K562 (cell line): ENCODE measurements around the gene MCRS1. TPM values are rescaled to one million over a fixed set of nuclear protein-coding genes. Genes with fewer than 3 reads are reported as not detected.
A peak's percentile ranks its signal among the peaks of the same experiment; 100 is the strongest.

ENCODE experiments used
- CBX8 ChIP-seq: fragments of 200-600 bp; sonication (generic); IDR thresholded peaks from 2 replicates; pipeline ENCODE4 v1.6.1; 2012; ENCODE audit warnings: borderline replicate concordance, mixed run types, low read depth, mild to moderate bottlenecking, moderate library complexity, mixed read lengths, low read length, control low read depth, inconsistent platforms; ENCODE audit not compliant: poor library complexity, severe bottlenecking; ENCODE audit errors: extremely low read depth
- FOXA3 ChIP-seq, 2 experiments: fragments of 450-650 bp in 1 of 2; sonication (generic) in 1 of 2; formaldehyde crosslinking; IDR thresholded peaks in 1 of 2; conservative IDR thresholded peaks in 1 of 2; 2 replicates each; pipeline versions ENCODE4 v1.4.0 to v1.8.0; 2020 to 2022; ENCODE audit warnings: mild to moderate bottlenecking in 2 of 2, missing genetic modification reagents in 1 of 2
- GABPA ChIP-seq: fragments of 200-800 bp; sonication (Bioruptor generic); conservative IDR thresholded peaks from 2 replicates; pipeline ENCODE4 v1.6.1; 2016; ENCODE audit warnings: low read depth, missing genetic modification characterization, missing compliant biosample characterization
- HDAC1 ChIP-seq, 2 experiments: fragments of 450-650 bp; IDR thresholded peaks; 2 replicates each; pipeline ENCODE4 v1.6.1; 2016 to 2017; ENCODE audit warnings: inconsistent platforms in 1 of 2, mild to moderate bottlenecking in 1 of 2, moderate library complexity in 1 of 2
- KAT8 ChIP-seq: fragments of 450-650 bp; IDR thresholded peaks from 2 replicates; pipeline ENCODE4 v1.6.1; 2016; ENCODE audit warnings: low read depth, mild to moderate bottlenecking
- LARP7 ChIP-seq: fragments of 450-650 bp; IDR thresholded peaks from 2 replicates; pipeline ENCODE4 v1.6.1; 2016
- NFIC ChIP-seq: fragments of 450-650 bp; IDR thresholded peaks from 2 replicates; pipeline ENCODE4 v1.6.1; 2017; ENCODE audit warnings: mild to moderate bottlenecking, inconsistent platforms
- PTBP1 ChIP-seq: fragments of 200-400 bp; formaldehyde crosslinking; IDR thresholded peaks from 2 replicates; pipeline ENCODE4 v1.6.1; 2017; ENCODE audit warnings: low read depth, low read length
- RBM15 ChIP-seq: fragments of 200-400 bp; formaldehyde crosslinking; IDR thresholded peaks from 2 replicates; pipeline ENCODE4 v1.6.1; 2018; ENCODE audit warnings: mild to moderate bottlenecking, low read length, moderate library complexity; ENCODE audit not compliant: insufficient read depth
- RCOR1 ChIP-seq, 2 experiments: IDR thresholded peaks; 2 replicates each; pipeline ENCODE4 v1.6.1; 2012; ENCODE audit warnings: low read depth in 2 of 2, low read length in 2 of 2, borderline replicate concordance in 1 of 2, improper control_type of control experiment in 1 of 2
- SPI1 ChIP-seq: IDR thresholded peaks from 2 replicates; pipeline ENCODE4 v1.6.1; 2011; ENCODE audit warnings: low read depth, low read length, control low read depth, borderline replicate concordance
- TAF15 ChIP-seq: fragments of 200-400 bp; formaldehyde crosslinking; IDR thresholded peaks from 2 replicates; pipeline ENCODE4 v1.6.1; 2017; ENCODE audit warnings: mild to moderate bottlenecking, low read depth, low read length, moderate library complexity
- ZNF77 ChIP-seq: fragments of 250-450 bp; sonication (Bioruptor Pico); IDR thresholded peaks from 2 replicates; pipeline ENCODE4 v1.5.0; 2020
- polyA plus RNA-seq, 8 experiments: library from polyadenylated mRNA; depleted of rRNA in 4 of 8; stranded (reverse) in 5 of 8; unstranded in 3 of 8; fragments of >200 nt; fragmentation: Nextera tagmentation in 2 of 8; fragmentation: Illumina TruSeq in 1 of 8; extraction: Ambion mirVana in 2 of 8; extraction: Trizol in 1 of 8; gene quantifications; 2 replicates each; pipeline versions ENCODE4 v1.2.1 to v1.2.3, GENCODE V29; 2011 to 2014; ENCODE audit warnings: inconsistent platforms in 1 of 8, missing spikeins in 1 of 8
- total RNA-seq, 7 experiments: library from RNA; depleted of rRNA in 6 of 7; stranded (reverse); fragments of >200 nt in 6 of 7; fragmentation: Illumina TruSeq in 2 of 7; extraction: Trizol in 2 of 7; gene quantifications; 2 replicates each; pipeline versions ENCODE4 v1.2.1 to v1.2.3, GENCODE V29; 2011 to 2021; ENCODE audit warnings: low replicate concordance in 1 of 7
- TF ChIP-seq, protein P1 (sequence below): IDR thresholded peaks from 2 replicates; pipeline ENCODE4 v1.6.1; 2011; ENCODE audit warnings: borderline replicate concordance, low read depth, mild to moderate bottlenecking, moderate library complexity, low read length; ENCODE audit not compliant: insufficient read depth, poor library complexity, severe bottlenecking
- TF ChIP-seq, protein P2 (sequence below): fragments of 250-450 bp; sonication (Bioruptor Pico); IDR thresholded peaks from 2 replicates; pipeline ENCODE4 v1.4.0; 2020; ENCODE audit warnings: mild to moderate bottlenecking, moderate library complexity
- TF ChIP-seq, protein P3 (sequence below): sonication (generic); formaldehyde crosslinking; IDR thresholded peaks from 2 replicates; pipeline ENCODE4 v1.8.0; 2022; ENCODE audit warnings: missing genetic modification reagents, mild to moderate bottlenecking, borderline replicate concordance
- TF ChIP-seq, protein P4 (sequence below): fragments of 250-450 bp; sonication (Bioruptor Pico); IDR thresholded peaks from 2 replicates; pipeline ENCODE4 v1.8.0; 2022; ENCODE audit warnings: inconsistent platforms, mild to moderate bottlenecking, moderate library complexity, borderline replicate concordance

MCRS1 gene
- total and polyA plus RNA-seq, 9 of the 15 experiments (the other 6 are each of a cell fraction or from before 2014, with no cell fraction given) = 50.0 to 100 (median 73.2) TPM

DNA sequence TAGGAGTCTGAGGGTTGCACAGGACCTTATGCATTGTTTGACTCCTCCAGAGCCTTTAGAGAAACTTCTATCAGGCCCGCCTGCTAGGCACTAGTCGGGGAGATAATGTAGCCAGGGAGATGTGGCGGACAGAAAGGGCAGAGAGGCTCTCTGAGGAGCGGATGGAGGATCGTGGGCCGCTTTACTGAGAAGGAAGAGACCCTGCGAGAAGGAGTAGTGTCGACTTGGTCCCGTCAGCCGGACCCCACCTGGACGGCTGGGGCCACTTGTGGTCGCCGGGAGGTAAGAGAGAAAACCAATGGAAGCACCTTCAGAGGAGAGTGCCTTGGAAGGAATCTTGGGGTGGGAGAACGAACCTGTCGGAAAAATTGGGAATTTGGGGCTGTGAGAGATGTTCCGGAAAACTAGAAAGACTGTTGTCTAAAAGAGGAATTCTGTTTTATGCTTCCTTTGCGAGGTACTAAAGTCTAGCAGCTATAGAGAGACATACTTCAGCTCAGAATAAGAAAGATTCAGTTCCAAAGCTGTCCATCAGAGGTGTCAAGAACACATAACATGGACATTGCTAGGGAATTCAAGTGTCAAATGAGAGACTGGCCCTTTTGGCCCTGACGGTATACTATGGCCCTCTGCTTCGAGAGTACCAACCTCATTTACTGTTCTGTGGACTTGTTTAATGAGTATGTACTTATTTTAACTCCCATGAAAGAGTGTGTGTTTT lies 660 bp upstream of the MCRS1 start (continued):
- TF ChIP-seq CBX8 (no peak), NFIC (no peak), RCOR1 (IDR thresholded peaks at IDR 0.05; ENCODE audit: borderline replicate concordance in 1 of 2, low read depth in 2 of 2, low read length in 2 of 2) (no peak), PTBP1 (no peak), RBM15 (no peak), GABPA (tag) (no peak), TAF15 (no peak), ZNF77 (no peak), KAT8 (no peak), LARP7 (no peak), HDAC1 (IDR thresholded peaks at IDR 0.05) (no peak), SPI1 (no peak), FOXA3 (CRISPR knock-in tag; conservative IDR thresholded peaks at IDR 0.05 in 1 of 2, IDR thresholded peaks at IDR 0.05 in 1 of 2) (0 out of 4 replicates have a peak, but pooled peaks of 1 of the 2 experiments have one; percentile 31)
- TF ChIP-seq, protein P1, sequence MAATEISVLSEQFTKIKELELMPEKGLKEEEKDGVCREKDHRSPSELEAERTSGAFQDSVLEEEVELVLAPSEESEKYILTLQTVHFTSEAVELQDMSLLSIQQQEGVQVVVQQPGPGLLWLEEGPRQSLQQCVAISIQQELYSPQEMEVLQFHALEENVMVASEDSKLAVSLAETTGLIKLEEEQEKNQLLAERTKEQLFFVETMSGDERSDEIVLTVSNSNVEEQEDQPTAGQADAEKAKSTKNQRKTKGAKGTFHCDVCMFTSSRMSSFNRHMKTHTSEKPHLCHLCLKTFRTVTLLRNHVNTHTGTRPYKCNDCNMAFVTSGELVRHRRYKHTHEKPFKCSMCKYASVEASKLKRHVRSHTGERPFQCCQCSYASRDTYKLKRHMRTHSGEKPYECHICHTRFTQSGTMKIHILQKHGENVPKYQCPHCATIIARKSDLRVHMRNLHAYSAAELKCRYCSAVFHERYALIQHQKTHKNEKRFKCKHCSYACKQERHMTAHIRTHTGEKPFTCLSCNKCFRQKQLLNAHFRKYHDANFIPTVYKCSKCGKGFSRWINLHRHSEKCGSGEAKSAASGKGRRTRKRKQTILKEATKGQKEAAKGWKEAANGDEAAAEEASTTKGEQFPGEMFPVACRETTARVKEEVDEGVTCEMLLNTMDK = no peak
- TF ChIP-seq, protein P2, sequence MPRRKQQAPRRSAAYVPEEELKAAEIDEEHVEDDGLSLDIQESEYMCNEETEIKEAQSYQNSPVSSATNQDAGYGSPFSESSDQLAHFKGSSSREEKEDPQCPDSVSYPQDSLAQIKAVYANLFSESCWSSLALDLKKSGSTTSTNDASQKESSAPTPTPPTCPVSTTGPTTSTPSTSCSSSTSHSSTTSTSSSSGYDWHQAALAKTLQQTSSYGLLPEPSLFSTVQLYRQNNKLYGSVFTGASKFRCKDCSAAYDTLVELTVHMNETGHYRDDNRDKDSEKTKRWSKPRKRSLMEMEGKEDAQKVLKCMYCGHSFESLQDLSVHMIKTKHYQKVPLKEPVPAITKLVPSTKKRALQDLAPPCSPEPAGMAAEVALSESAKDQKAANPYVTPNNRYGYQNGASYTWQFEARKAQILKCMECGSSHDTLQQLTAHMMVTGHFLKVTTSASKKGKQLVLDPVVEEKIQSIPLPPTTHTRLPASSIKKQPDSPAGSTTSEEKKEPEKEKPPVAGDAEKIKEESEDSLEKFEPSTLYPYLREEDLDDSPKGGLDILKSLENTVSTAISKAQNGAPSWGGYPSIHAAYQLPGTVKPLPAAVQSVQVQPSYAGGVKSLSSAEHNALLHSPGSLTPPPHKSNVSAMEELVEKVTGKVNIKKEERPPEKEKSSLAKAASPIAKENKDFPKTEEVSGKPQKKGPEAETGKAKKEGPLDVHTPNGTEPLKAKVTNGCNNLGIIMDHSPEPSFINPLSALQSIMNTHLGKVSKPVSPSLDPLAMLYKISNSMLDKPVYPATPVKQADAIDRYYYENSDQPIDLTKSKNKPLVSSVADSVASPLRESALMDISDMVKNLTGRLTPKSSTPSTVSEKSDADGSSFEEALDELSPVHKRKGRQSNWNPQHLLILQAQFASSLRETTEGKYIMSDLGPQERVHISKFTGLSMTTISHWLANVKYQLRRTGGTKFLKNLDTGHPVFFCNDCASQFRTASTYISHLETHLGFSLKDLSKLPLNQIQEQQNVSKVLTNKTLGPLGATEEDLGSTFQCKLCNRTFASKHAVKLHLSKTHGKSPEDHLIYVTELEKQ (CRISPR knock-in tag) = no peak
- TF ChIP-seq, protein P3, sequence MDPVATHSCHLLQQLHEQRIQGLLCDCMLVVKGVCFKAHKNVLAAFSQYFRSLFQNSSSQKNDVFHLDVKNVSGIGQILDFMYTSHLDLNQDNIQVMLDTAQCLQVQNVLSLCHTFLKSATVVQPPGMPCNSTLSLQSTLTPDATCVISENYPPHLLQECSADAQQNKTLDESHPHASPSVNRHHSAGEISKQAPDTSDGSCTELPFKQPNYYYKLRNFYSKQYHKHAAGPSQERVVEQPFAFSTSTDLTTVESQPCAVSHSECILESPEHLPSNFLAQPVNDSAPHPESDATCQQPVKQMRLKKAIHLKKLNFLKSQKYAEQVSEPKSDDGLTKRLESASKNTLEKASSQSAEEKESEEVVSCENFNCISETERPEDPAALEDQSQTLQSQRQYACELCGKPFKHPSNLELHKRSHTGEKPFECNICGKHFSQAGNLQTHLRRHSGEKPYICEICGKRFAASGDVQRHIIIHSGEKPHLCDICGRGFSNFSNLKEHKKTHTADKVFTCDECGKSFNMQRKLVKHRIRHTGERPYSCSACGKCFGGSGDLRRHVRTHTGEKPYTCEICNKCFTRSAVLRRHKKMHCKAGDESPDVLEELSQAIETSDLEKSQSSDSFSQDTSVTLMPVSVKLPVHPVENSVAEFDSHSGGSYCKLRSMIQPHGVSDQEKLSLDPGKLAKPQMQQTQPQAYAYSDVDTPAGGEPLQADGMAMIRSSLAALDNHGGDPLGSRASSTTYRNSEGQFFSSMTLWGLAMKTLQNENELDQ (CRISPR knock-in tag) = no peak
- TF ChIP-seq, protein P4, sequence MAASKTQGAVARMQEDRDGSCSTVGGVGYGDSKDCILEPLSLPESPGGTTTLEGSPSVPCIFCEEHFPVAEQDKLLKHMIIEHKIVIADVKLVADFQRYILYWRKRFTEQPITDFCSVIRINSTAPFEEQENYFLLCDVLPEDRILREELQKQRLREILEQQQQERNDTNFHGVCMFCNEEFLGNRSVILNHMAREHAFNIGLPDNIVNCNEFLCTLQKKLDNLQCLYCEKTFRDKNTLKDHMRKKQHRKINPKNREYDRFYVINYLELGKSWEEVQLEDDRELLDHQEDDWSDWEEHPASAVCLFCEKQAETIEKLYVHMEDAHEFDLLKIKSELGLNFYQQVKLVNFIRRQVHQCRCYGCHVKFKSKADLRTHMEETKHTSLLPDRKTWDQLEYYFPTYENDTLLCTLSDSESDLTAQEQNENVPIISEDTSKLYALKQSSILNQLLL (CRISPR knock-in tag) = no peak
